Skeletal muscle cell (primary cell): ENCODE results near the gene TMEM132D.
A peak's percentile ranks its signal among the peaks of the same experiment; 100 is the strongest.

Experiments
- DNase-seq: peaks from one replicate; pipeline ENCODE4 v3.0.0-alpha.2; 2010; ENCODE audit warnings: low read depth
- H3K4me3 ChIP-seq: 2 replicates; pipeline ENCODE4 v1.5.1; 2011; ENCODE audit warnings: low read depth, mild to moderate bottlenecking, control low read depth, low read length, moderate library complexity

TMEM132D gene

GRCh38 chr12:129771238-129771637 lies 132.6 kb downstream of the TMEM132D start:
- DNase-seq = no peak
- no peak overlapping the region for H3K4me3 ChIP-seq

- DNase-seq = no peak
Measured at GRCh38 chr12:129765719-129766118, 138.1 kb downstream of the TMEM132D start.

GRCh38 chr12:129762436-129762835 lies 141.4 kb downstream of the TMEM132D start:
- DNase-seq = peak; percentile 13
- H3K4me3 ChIP-seq = no peak overlapping the region

More at GRCh38 chr12:129765719-129766118, 138.1 kb downstream of the TMEM132D start:
- H3K4me3 ChIP-seq = no peak overlapping the region

GRCh38 chr12:129753586-129753985 lies 150.2 kb downstream of the TMEM132D start:
- peak; percentile 36 for DNase-seq
- no peak overlapping the region for H3K4me3 ChIP-seq

- no peak for DNase-seq
- no peak overlapping the region for H3K4me3 ChIP-seq
Measured at GRCh38 chr12:129750421-129750820, 153.4 kb downstream of the TMEM132D start.

- H3K4me3 ChIP-seq = no peak overlapping the region
- DNase-seq = no peak
Measured at GRCh38 chr12:129746318-129746717, 157.5 kb downstream of the TMEM132D start.

GRCh38 chr12:129729170-129729569 lies 174.7 kb downstream of the TMEM132D start:
- no peak for DNase-seq
- no peak overlapping the region for H3K4me3 ChIP-seq

- no peak overlapping the region for H3K4me3 ChIP-seq
- no peak for DNase-seq
Measured at GRCh38 chr12:129727100-129727499, 176.7 kb downstream of the TMEM132D start.

- no peak for DNase-seq
- H3K4me3 ChIP-seq = no peak overlapping the region
Measured at GRCh38 chr12:129723260-129723659, 180.6 kb downstream of the TMEM132D start.

GRCh38 chr12:129720618-129721017 lies 183.2 kb downstream of the TMEM132D start:
- DNase-seq = no peak
- H3K4me3 ChIP-seq = no peak overlapping the region

GRCh38 chr12:129719416-129719815 lies 184.4 kb downstream of the TMEM132D start:
- no peak for DNase-seq
- H3K4me3 ChIP-seq = no peak overlapping the region

GRCh38 chr12:129717438-129717837 lies 186.4 kb downstream of the TMEM132D start:
- H3K4me3 ChIP-seq = no peak overlapping the region
- no peak for DNase-seq

- no peak overlapping the region for H3K4me3 ChIP-seq
- DNase-seq = no peak
Measured at GRCh38 chr12:129716825-129717224, 187.0 kb downstream of the TMEM132D start.

GRCh38 chr12:129706716-129707115 lies 197.1 kb downstream of the TMEM132D start:
- DNase-seq = no peak
- no peak overlapping the region for H3K4me3 ChIP-seq

GRCh38 chr12:129704232-129704830 lies 199.5 kb downstream of the TMEM132D start:
- DNase-seq = no peak
- no peak overlapping the region for H3K4me3 ChIP-seq

- H3K4me3 ChIP-seq = no peak overlapping the region
- peak; percentile 36 for DNase-seq
Measured at GRCh38 chr12:129701631-129702101, 202.2 kb downstream of the TMEM132D start.

GRCh38 chr12:129700036-129700435 lies 203.8 kb downstream of the TMEM132D start:
- DNase-seq = no peak
- no peak overlapping the region for H3K4me3 ChIP-seq

- no peak overlapping the region for H3K4me3 ChIP-seq
- DNase-seq = peak; percentile 25
Measured at GRCh38 chr12:129696926-129697325, 206.9 kb downstream of the TMEM132D start.

- DNase-seq = no peak
- no peak overlapping the region for H3K4me3 ChIP-seq
Measured at GRCh38 chr12:129696405-129696804, 207.4 kb downstream of the TMEM132D start.

GRCh38 chr12:129693731-129694130 lies 210.1 kb downstream of the TMEM132D start:
- no peak for DNase-seq
- no peak overlapping the region for H3K4me3 ChIP-seq

GRCh38 chr12:129687731-129688130 lies 216.1 kb downstream of the TMEM132D start:
- no peak for DNase-seq
- no peak overlapping the region for H3K4me3 ChIP-seq

GRCh38 chr12:129681830-129682229 lies 222.0 kb downstream of the TMEM132D start:
- no peak overlapping the region for H3K4me3 ChIP-seq
- DNase-seq = no peak
